Stimulated activated CD8-positive, alpha-beta memory T cell treated with anti-CD3 and anti-CD28 coated beads, Interleukin-12 subunit alpha, Interleukin-12 subunit beta, amount 100 ng/mL, for 4 hours (primary cell): Measurements from ENCODE around the gene RXFP4.

Experiments used
- DNase-seq: peaks from one replicate; pipeline ENCODE4 v3.0.0-alpha.2; 2020; ENCODE audit warnings: low read depth

RXFP4 gene

GRCh38 chr1:155961937-155962336 is 20.5 kb downstream of the RXFP4 start:
- DNase-seq, result no peak

GRCh38 chr1:155962599-155963211 is 21.3 kb downstream of the RXFP4 start:
- DNase-seq, result no peak

- no peak for DNase-seq
These were observed 22.8 kb downstream of the RXFP4 start for GRCh38 chr1:155964193-155964592.

GRCh38 chr1:155966135-155966534 is 24.7 kb downstream of the RXFP4 start:
- no peak for DNase-seq

- DNase-seq, result no peak
These were observed 25.3 kb downstream of the RXFP4 start for GRCh38 chr1:155966750-155967149.

GRCh38 chr1:155967341-155968050 is 26.1 kb downstream of the RXFP4 start:
- DNase-seq, result no peak

GRCh38 chr1:155968051-155968400 is 26.6 kb downstream of the RXFP4 start:
- no peak for DNase-seq

GRCh38 chr1:155968670-155969069 is 27.2 kb downstream of the RXFP4 start:
- DNase-seq, result no peak

GRCh38 chr1:155969377-155969791 is 27.9 kb downstream of the RXFP4 start:
- DNase-seq, result no peak

- DNase-seq, result no peak
These were observed 29.2 kb downstream of the RXFP4 start for GRCh38 chr1:155970531-155971167.

- no peak for DNase-seq
These were observed 30.7 kb downstream of the RXFP4 start for GRCh38 chr1:155971910-155972809.

GRCh38 chr1:155973723-155974122 is 32.3 kb downstream of the RXFP4 start:
- DNase-seq, result no peak

GRCh38 chr1:155974208-155975115 is 33.0 kb downstream of the RXFP4 start:
- no peak for DNase-seq

GRCh38 chr1:155975375-155976061 is 34.1 kb downstream of the RXFP4 start:
- no peak for DNase-seq

- DNase-seq, result peak; percentile 56
These were observed 34.8 kb downstream of the RXFP4 start for GRCh38 chr1:155976062-155976912.

- no peak for DNase-seq
These were observed 35.7 kb downstream of the RXFP4 start for GRCh38 chr1:155976913-155977689.

GRCh38 chr1:155977690-155978324 is 36.4 kb downstream of the RXFP4 start:
- peak; percentile 68 for DNase-seq

GRCh38 chr1:155978325-155978972 is 37.0 kb downstream of the RXFP4 start, which contains the start of gene ARHGEF2:
ARHGEF2 (minus strand) TSS chr1:155978547; CDS start chr1:155978427, 120 bp downstream.
- DNase-seq, result peak; percentile 80
